Heart left ventricle (tissue), 16 donors: Measurements from ENCODE around the gene TMED5. TPM values are rescaled to one million over a fixed set of nuclear protein-coding genes. Genes with fewer than 3 reads are reported as not detected.
A peak's percentile ranks its signal among the peaks of the same experiment; 100 is the strongest.
"Not testable (repeated sequence)": the region's sequence is repeated elsewhere in the genome, so short reads cannot be mapped to it uniquely, and the experiment has no call there.

ENCODE experiments used
- ATAC-seq, 4 donors: fragments of 200-7000 bp; cut with Tn5 transposase; one replicate each; pipeline ENCODE4 v1.9.1; 2020 to 2022; ENCODE audit warnings: moderate library complexity in 4 of 4, mild to moderate bottlenecking in 3 of 4, moderate number of reproducible peaks in 1 of 4
- DNase-seq, 5 donors: peaks; one replicate each; pipeline ENCODE4 v3.0.0-alpha.2; 2020
- H3K27ac ChIP-seq, 12 donors: fragments of 200-600 bp; sonication (generic) in 4 of 12; one replicate each; pipeline versions ENCODE4 v1.5.0 to v1.8.0; 2016 to 2022; ENCODE audit warnings: mild to moderate bottlenecking in 2 of 12
- H3K27me3 ChIP-seq, 9 donors: fragments of 200-600 bp; sonication (generic) in 2 of 9; one replicate each; pipeline versions ENCODE4 v1.5.1 to v1.8.0; 2016 to 2022; ENCODE audit warnings: mild to moderate bottlenecking in 3 of 9
- H3K36me3 ChIP-seq, 9 donors: fragments of 200-600 bp; sonication (generic) in 2 of 9; one replicate each; pipeline versions ENCODE4 v1.5.0 to v1.8.0; 2018 to 2022; ENCODE audit warnings: mild to moderate bottlenecking in 2 of 9
- H3K4me1 ChIP-seq, 12 donors: fragments of 200-600 bp; sonication (generic) in 4 of 12; one replicate each; pipeline versions ENCODE4 v1.5.0 to v1.8.0; 2016 to 2022; ENCODE audit warnings: mild to moderate bottlenecking in 3 of 12
- H3K4me3 ChIP-seq, 12 donors: fragments of 200-600 bp; sonication (generic) in 4 of 12; one replicate each; pipeline versions ENCODE4 v1.5.0 to v1.8.0; 2017 to 2022; ENCODE audit warnings: mild to moderate bottlenecking in 9 of 12, moderate library complexity in 4 of 12
- H3K9me3 ChIP-seq, 12 donors: fragments of 200-600 bp; sonication (generic) in 4 of 12; one replicate each; pipeline versions ENCODE4 v1.5.0 to v1.8.0; 2016 to 2022; ENCODE audit warnings: mild to moderate bottlenecking in 1 of 12
- CTCF ChIP-seq, 12 donors: fragments of 200-600 bp; sonication (generic) in 4 of 12; IDR thresholded peaks; one replicate each; pipeline versions ENCODE4 v1.5.0 to v1.8.0; 2018 to 2022; ENCODE audit warnings: antibody characterized with exemption in 12 of 12, mild to moderate bottlenecking in 5 of 12
- POLR2A ChIP-seq, 2 donors: fragments of 450-650 bp; IDR thresholded peaks; one replicate each; pipeline ENCODE4 v1.6.1; 2017; ENCODE audit warnings: antibody characterized with exemption in 2 of 2, mild to moderate bottlenecking in 2 of 2, moderate library complexity in 2 of 2
- WGBS, 4 donors: extraction: QIAGEN DNeasy Blood & Tissue Kit in 2 of 4; methylation state at CpG; one replicate each; pipeline versions ENCODE4 v1.1.5 to v1.1.7; 2013 to 2018; 5-methylcytosine and 5-hydroxymethylcytosine counted together
- intact Hi-C, 10 donors: fragments of 100-400 bp; cut with DNase I; formaldehyde crosslinking; loops; one replicate each; pipeline versions ENCODE4 v1.11.1 to v1.14.2; 2022
- polyA plus RNA-seq, 2 donors: library from polyadenylated mRNA; stranded (reverse); fragments of 200-250 nt; gene quantifications; one replicate each; pipeline ENCODE4 v1.2.3, GENCODE V29; 2013
- total RNA-seq, 9 donors: library from RNA; depleted of rRNA in 2 of 9; stranded (reverse); fragments of >200 nt in 2 of 9; fragmentation: NEBNext Ultra II Directional in 3 of 9; extraction: Animal tissue kit (Norgen Biotek cat#: 25700) in 3 of 9; gene quantifications; one replicate each; pipeline versions ENCODE4 v1.1.0 to v1.2.4, GENCODE V29; 2016 to 2023
- donor health status: ischemic (EF 13 %, LVEDD 7.1; RV severe dilation, severe dysfunction).
- donor health status: healthy with polysubstance abuse.
- donor health status: DM: no; HTN: yes; CAD: no.
- donor health status: DM: no; HTN: no; CAD: no.
- donor health status: ischemic (EF 25% LVEDD 6.9; RV normal size, moderate dysfunction).
- donor health status: ischemic (EF 25% LVEDD 5.7; RV mildly dilated, moderate dysfunction).
- donor health status: healthy.
- donor health status: DM: yes; HTN: yes; CAD: no.
- donor health status: ischemic (EF 35%, LVEDD 5.7; RV mildly dilated, moderate dysfunction).
- donor health status: nonischemic (EF 11% LVEDD 7.7; RV severe dilation, severe dysfunction).
- donor health status: DM: yes; HTN: yes; CAD: no.
- donor health status: PGD.
- donor health status: ischemic (EF 29% LVEDD 5.4; RV normal size, mild dysfunction).
- donor health status: nonischemic (EF 23%, LVEDD 6.1; RV moderate dilation, normal function).

TMED5 gene
- total and polyA plus RNA-seq, 11 donors: 9.2 to 95.3 (median 55.0) TPM

GRCh38 chr1:93172778-93173177 lies 7.4 kb downstream of the TMED5 start:
- Histone ChIP-seq H3K9me3 (peaks cover 0 to 17% (median 0%) of the 10 kb centered on the region in 12 donors), H3K4me1 (peaks cover 0 to 39% (median 21%) of the 10 kb centered on the region in 12 donors), H3K27me3 (no peaks in the 10 kb centered on the region), H3K4me3 (no peak overlapping the region), H3K36me3 (peaks cover 0 to 8% (median 0%) of the 10 kb centered on the region in 9 donors), H3K27ac (no peak overlapping the region)
- no peak for ATAC-seq
- no peak for DNase-seq
- WGBS, 4 donors: 14 to 27% (median 19%) methylated on average over 1 of the region's 1 CpG
- no peak for TF ChIP-seq CTCF (IDR thresholded peaks at IDR 0.05)
- TF ChIP-seq POLR2A (IDR thresholded peaks at IDR 0.05): no peak
- intact Hi-C loops: loop anchor here in 1 of 10 donors (10.0 kb wide), 1 partner anchor 98 kb away; the partner anchor contains the start of gene MTF2

- Histone ChIP-seq H3K4me1 (peaks cover 0 to 27% (median 11%) of the 10 kb centered on the region in 12 donors), H3K27me3 (no peaks in the 10 kb centered on the region), H3K27ac (no peak overlapping the region), H3K36me3 (peaks cover 0 to 10% (median 1%) of the 10 kb centered on the region in 9 donors), H3K4me3 (no peak overlapping the region), H3K9me3 (peaks cover 0 to 29% (median 3%) of the 10 kb centered on the region in 12 donors)
- ATAC-seq (no peak), DNase-seq (no peak)
- WGBS, 4 donors: 82 to 91% (median 85%) methylated on average over 1 of the region's 1 CpG
- intact Hi-C loops: loop anchor here in 1 of 10 donors (10.0 kb wide), 1 partner anchor 97 kb away; the partner anchor contains the start of gene MTF2
- TF ChIP-seq CTCF (IDR thresholded peaks at IDR 0.05) (no peak), POLR2A (IDR thresholded peaks at IDR 0.05) (no peak)
These were observed 8.6 kb downstream of the TMED5 start for GRCh38 chr1:93171549-93172034.

GRCh38 chr1:93170141-93170678 lies 10.0 kb downstream of the TMED5 start:
- H3K9me3 ChIP-seq: peaks cover 0 to 35% (median 3%) of the 10 kb centered on the region in 12 donors
- not testable (repeated sequence) for H3K27me3 ChIP-seq, H3K4me3 ChIP-seq, H3K27ac ChIP-seq, H3K36me3 ChIP-seq, ATAC-seq
- H3K4me1 ChIP-seq: peaks cover 0 to 24% (median 8%) of the 10 kb centered on the region in 12 donors
- peak in 1 of 5 donors; percentile 52 for DNase-seq
- 97 to 100% (median 98%) methylated on average over 31 to 36 of the region's 36 CpGs for WGBS, 4 donors
- intact Hi-C loops: loop anchor here in 1 of 10 donors (10.0 kb wide), 1 partner anchor 95 kb away; the partner anchor contains the start of gene MTF2

- H3K4me1 ChIP-seq: peaks cover 0 to 28% (median 2%) of the 10 kb centered on the region in 12 donors
- H3K9me3 ChIP-seq: peaks cover 0 to 34% (median 3%) of the 10 kb centered on the region in 12 donors
- no peak for TF ChIP-seq CTCF (IDR thresholded peaks at IDR 0.05)
- TF ChIP-seq POLR2A (IDR thresholded peaks at IDR 0.05): no peak
- intact Hi-C loops: no loop called here
- peaks cover 0 to 6% (median 0%) of the 10 kb centered on the region in 9 donors for H3K36me3 ChIP-seq
- no peak overlapping the region for H3K27ac ChIP-seq
- DNase-seq (no peak), ATAC-seq (no peak)
- no peaks in the 10 kb centered on the region for H3K27me3 ChIP-seq
- H3K4me3 ChIP-seq: no peak overlapping the region
These were observed 13.2 kb downstream of the TMED5 start for GRCh38 chr1:93167006-93167405.

GRCh38 chr1:93165895-93166294 lies 14.3 kb downstream of the TMED5 start:
- H3K9me3 ChIP-seq: peaks cover 0 to 34% (median 3%) of the 10 kb centered on the region in 12 donors
- WGBS, 4 donors: 89 to 96% (median 93%) methylated on average over 1 of the region's 1 CpG
- H3K27ac ChIP-seq, H3K4me3 ChIP-seq, H3K27me3 ChIP-seq, DNase-seq, intact Hi-C loops, H3K36me3 ChIP-seq, ATAC-seq: not testable (repeated sequence)
- peaks cover 0 to 29% (median 2%) of the 10 kb centered on the region in 12 donors for H3K4me1 ChIP-seq
